Stromal cell of bone marrow (primary cell): Measurements from ENCODE around the gene KRTAP10-3.

Source experiments
- DNase-seq: peaks from one replicate; pipeline ENCODE4 v3.0.0-alpha.2; 2012; ENCODE audit warnings: low read depth

Gene KRTAP10-3

DNA sequence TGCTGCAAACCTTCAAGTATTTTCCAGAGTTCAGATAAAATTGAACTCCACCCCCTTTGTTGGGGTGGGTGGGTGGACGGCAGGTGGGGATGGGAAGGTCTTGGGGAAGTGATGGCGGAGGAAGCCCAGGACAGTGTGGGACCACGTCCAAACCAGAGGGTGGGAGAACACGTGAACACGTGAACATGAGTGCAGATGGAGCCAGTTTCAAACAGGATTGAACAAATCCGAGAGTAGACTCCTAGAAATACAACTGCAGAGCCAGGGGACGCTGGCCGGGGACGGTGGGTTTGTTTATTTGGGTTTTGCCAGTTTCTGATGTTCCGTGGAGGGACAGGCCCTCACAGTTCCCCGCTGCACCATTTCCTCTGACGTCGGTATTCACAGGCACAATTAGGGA, 10.2 kb downstream of the KRTAP10-3 start:
- DNase-seq = no peak

DNA sequence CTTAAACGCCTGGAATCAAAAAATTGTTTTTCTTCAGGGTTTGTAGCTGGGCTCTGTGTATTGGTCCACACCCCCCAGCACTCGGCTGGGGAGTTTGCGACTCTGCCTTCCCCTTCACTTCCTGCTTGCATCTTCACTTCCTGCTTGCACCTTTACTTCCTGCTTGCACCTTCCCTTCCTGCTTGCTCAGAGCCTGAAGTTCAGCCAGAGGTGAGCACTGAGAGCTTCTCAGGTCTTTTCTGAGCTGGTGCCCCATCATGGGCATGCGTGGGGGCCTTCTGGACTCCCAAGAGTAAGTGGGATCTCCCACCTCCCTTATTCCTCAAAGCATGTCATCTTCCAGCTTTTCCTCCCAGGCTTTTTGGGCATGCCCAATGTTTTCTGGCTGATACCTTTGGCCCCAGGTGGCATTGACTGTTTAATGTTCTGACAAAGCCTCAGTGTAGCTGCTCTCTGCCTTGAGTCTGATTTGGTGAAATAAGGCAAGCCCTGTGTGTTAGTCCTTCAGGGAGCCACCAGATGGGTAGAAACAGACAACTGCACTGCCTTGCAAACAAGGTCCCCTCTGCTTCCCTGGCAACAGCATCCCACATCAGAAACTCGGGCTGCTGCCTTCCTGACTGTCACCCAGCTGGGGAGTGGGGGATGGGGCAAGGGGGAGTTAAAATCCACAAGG, 10.8 kb downstream of the KRTAP10-3 start:
- DNase-seq = no peak

DNA sequence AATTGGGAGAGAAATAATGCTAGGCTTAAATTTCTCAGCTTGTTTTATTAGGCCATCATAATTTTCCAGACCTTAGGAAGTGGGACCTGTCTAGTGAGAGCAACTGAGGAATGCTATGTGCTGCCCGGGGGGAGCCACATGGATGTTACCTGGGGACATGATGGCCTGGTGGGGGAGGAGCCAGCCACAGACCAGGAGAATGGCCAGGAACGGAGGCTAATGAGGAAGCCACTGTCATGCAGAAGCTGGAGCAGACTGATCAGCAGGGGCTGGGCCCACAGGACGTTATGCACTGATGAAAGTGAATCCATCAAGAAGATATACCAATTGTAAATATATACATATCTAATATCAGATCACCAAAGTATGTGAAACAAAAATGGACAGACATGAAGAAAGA, 14.0 kb downstream of the KRTAP10-3 start:
- no peak for DNase-seq

DNA sequence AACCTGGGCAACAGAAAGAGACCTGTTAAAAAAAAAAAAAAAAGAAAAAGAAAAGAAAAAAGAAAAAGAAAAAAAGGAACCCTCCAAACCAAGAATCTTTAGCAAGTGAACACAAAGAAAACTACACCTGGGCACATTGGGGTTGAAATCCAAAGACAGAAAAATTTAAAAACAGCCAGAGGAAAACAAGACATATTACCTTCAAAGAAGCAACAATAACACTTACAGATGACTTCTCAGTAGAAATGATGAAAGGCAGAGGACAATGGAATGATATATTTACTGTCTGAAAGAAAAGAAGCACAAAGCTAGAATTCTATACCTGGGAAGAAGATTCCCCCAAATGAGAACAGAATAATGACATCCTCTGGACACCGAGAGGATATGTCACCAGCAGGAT, 15.9 kb downstream of the KRTAP10-3 start:
- no peak for DNase-seq

DNA sequence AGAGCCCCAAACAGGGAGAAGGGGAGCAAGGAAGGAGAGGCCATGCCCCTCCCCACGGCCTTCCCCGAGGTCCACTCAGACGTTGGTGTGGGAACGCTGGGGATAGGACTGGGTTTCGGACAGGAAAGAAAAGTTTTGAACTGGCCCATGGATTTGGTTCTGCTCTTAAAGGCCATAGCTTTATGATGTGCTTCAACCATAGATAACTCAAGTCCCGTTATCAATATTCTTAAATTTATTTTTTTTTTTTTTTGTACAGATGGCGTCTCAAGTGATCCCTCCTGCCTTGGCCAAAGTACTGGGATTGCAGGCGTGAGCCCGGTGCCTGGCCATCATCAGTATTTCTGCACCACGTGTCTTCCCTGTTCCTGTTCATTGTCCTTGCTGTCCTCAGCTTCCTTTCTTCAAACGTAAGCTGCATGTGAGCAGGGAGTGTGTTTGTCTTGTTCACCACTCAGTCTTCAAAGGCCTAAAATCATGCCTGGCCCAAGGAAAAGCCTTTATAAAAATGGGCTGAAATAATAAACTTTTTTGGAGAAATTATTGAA, 17.8 kb downstream of the KRTAP10-3 start:
- no peak for DNase-seq

DNA sequence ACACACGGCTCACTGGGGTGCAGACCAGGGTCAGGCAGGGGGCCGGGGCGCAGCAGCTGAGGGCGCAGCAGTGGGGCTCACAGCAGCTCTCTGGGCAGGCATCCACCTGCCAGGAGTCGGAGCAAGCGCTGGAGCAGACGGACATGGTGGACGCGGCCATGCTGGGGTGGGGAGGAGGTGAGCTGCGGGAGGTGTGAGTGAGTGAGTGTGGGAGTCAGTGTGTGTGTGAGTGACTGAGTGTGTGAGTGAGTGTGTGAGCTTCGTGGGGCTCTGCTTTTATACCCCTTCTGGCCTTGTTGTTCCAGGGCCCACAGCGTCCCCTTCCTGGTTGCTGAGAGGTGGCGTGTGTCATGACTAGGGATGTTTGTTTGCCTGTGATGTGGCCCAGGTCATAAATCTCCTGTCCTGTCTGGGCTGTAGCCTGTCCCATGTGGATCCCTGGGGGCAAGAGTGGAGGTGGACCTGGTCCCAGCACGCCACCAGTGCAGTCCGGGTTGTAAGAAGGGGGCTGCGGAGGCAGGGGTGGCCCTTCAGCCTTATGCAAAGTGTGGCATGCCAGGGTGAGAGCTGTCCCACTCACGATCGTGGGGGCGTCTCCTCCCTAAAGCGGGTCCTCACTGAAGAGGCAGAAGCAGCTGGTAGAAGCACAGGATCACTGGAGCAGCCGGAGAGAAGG, 18.5 kb downstream of the KRTAP10-3 start, which contains the start of gene KRTAP10-1:
Gene KRTAP10-1, minus strand, starts transcription at position 205 of the 676 bp plus-strand sequence. Its CDS starts 45 bp downstream, at position 160.
- no peak for DNase-seq

DNA sequence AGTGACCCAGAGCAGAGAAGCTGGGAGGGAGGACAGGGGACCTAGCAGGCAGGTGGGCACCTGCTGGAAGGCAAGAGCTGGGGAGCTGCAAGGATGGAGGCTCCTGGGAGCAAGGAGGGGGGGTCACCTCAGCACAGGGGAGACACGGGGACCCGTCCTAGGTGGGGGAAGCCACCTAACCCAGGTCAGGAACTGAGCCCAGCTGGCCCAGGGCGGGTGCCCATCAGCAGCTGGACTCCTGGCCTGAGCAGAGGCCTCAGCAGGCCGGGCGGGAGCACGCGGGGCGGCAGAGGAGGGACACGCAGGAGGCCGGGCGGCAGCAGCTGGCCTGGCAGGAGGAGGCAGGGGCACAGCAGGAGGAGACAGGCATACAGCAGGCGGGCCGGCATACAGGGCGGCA, 19.5 kb downstream of the KRTAP10-3 start:
- DNase-seq = no peak

DNA sequence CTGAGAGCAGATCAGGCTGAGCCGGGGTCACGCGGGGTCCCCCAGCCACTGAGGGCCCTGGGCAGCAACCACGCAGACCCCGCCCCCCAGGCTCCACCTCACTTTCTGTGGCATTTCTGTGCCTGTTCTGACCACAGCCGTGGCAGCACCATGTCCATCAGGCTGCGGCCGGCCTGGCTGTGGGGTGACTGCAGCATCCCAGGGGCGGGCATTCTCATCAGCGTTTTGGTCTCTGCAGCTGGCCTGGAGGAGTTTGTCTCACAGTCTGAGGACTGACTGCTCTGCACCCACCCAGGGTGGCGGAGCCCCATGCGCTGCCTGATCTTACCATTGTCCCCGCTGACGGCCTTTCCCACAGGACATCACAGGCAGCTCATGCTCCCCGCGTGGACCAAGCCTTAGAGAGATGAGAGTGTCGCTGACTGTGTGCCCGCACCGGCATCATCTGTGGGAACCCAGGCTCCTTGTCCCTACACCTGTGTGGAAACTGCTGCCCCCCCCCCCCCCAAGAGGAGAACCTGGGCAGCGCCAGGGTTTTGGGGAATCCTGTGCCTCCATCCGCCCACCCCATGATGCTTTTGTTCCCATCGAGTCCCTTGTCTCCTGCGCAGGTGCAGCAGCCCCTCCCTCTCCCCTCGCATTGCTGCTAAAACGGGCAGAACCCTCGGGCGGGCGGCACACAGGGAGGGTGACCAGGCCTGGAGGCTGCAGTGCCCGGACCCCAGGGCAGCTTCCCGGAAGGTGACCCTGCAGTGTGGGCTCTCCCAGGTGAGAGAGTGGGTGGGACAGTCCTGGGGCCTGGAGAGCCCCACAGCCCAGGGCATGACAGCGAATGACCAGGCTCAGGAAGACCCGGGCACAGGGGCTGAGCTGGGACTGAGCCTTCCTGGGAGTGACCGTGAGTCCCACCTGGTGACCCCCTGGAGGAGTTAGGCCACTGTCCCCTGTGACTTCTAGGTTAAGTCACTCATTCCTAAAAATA, 20.4 kb downstream of the KRTAP10-3 start:
- no peak for DNase-seq

DNA sequence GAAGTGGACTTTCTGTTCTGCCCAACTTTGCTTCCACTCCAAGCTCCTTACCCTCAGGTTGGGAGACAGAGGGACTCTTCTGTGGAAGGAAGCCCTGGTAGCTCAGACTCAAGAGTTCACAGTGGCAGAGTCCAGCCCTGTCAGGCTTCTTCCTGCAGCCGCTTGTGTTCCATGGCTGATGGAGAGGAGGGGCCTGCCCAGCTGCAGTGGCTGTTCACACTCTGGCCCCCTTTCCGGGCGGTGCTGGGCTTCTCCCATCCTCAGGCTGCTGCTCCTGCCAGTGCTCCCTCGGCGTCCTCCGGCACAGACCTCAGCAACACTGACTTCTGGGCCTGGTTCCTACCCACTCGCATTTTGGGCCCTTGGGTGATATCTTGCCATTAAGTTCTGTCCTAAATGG, 22.6 kb downstream of the KRTAP10-3 start:
- DNase-seq = no peak

DNA sequence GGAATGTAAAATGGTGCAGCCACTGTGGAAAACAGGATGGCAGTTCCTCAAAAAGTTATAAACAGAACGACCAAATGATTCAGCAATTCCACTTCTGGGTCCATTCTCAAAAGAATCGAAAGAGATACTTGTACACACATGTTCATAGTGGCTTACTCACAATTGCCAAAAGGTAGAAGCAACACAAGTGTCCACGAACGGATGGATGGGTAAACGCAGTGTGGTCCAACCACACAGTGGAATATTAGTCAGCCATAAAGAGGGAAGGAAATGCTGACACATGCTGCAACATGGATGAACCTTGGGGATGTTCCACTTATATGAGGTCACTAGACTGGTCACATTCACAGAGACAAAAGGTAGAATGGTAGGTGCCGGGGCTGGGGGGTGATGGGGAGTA, 23.9 kb downstream of the KRTAP10-3 start:
- no peak for DNase-seq

DNA sequence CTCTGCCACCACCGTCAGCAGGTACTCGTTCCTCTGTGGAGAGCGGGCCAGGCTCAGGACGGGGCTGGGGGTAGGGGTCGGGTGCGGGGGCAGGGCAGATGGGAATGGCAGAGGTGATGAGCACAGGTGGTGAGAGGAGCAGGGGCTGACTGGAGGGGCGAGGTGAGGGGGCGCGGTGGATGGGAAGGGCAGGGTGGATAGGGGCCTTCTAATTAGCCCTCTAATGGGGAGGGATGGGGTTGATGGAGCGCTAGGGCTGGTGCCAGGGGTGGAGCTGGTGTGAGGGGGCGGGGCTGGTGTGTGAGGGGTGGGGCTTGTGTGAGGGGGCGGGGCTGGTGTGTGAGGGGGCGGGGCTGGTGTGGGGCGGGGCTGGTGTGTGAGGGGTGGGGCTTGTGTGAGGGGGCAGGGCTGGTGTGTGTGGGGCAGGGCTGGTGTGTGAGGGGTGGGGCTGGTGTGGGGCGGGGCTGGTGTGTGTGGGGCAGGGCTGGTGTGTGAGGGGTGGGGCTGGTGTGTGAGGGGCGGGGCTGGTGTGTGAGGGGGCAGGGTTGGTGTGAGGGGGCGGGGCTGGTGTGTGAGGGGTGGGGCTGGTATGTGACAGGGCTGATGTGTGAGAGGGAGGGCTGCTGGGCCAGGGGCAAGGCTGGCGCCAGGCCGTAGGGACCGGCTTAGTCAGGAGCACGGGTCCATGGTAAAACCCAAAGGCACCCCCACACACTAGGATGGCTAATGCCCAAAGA, 24.5 kb downstream of the KRTAP10-3 start:
- DNase-seq = no peak

DNA sequence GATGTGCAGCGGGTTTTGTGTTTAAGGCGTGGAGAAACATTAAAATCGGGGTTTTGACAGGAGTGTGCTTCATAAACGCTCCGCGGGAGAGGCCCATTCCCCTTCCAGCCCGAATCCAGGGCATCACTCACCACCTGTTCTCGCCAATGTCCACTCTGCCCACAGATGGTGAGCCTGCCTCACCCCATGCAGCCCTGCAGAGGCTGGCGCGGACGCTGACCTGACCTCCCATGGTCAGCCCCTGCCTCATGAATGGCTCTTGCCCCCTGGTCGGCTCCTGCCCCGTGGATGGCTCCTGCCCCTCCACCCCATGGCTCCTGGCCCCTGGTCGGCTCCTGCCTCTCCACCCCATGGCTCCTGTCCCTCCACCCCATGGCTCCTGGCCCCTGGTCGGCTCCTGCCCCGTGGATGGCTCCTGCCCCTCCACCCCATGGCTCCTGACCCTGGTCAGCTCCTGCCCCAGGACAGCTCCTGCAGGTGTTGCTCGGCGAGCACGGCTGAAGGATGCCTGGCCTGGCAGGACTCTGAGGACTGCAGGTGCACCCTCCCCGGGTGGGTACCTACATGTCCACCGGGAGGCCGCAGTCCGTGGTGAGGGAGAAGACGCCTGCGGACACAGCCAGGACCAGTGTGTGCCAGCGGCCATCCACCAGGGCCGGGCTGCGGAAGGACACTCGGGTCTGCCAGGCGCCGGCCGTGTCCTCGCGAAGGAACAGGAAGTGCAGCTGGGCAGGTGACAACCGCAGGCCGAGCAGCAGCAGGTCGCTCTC, 25.3 kb downstream of the KRTAP10-3 start:
- no peak for DNase-seq

DNA sequence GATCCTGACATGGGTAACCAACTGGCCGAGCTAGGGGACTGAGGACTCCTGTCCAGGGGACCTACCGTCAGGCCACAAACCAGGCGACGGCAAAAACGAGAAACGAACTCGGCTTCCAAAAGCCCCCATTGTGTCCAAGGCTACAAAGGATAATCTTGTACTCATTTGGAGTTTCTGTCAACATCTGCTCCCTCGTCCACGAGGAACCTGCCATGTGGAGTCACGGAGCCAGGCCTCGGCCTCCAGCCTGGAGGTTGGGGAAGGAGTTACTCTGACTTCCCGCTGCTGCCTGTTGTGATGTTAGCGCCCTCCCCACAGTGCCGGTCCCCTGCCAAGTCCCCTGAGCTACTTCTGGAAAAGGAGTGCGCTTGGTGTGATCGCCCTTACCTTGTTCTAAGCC, 25.9 kb downstream of the KRTAP10-3 start:
- DNase-seq = no peak

DNA sequence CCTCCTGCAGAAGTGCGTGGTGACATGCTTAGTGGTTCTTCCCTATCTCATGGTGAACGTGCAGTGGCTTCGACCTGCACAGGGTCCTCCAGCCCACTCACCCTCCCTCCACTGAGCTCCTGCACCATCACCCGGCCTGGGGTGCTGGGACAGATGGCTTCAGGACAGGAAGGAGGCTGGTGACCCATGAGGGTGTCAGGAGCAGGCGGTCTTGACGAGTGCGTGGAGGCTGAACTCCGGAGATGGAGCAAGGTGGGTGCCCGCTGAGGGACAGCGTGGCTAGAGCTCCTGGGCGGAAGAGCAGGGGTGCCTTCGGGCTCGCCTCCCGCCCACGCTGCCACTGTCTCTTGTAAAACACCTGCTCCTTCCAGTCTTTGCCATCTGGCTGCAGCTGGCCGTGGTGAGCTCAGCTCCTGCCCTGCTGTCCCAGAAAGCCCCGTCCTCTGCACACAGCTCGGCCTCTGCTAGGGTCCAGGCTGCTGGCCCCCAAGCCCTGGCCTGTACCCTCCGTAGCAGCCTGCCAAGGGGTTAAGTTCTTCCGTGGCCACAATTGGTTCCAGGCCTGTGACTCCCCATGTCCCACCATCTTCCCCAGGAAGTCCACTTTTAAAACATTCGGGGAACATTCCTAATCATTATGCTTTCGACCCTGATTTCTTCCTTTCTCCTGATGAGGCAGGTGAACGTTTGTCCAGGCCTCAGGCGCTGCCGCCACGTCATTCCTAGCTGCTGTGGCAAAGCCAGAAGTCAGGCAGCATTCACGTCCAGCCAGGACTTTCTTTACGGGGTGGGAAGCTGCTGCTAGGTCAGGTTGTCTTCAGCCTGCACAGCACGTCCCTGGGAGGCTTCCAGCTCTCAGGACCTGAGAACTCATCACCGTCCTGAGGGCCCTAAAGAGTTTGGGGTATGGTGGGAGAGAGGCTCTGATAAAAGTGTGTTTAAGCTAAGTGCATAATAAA, 26.7 kb downstream of the KRTAP10-3 start:
- DNase-seq = no peak

DNA sequence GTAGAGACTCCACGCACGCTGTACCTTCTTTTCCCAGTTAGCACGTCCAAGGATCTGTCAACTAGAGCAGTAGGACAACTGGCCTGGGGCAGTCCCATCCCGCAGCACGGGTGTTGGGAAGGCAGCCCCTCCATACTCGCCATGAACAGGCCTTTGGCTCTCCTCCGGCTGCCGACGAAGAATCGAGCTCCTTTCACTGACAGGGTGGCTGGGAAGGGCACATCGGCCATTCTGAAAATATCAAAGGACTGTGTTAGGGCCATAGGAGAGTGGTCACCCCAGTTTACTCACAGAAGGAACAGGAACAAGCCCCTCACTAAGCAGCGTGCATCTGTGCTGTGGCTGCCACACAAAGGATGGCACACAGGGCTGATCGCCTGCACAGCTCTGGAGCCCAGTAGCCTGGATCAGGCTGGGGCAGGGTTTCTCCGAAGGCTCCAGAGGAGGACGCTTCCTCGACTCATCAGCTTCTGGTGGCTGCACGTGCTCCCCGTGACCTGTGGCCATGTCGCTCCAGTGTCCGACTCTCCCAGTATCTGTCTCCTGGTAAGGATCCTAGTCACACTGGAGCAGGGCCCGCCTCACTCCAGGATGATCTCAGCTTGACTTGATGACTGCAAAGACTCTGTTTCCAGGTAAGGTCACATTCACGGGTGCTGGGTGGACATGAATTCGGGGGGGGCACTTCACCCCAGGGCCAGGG, 27.5 kb downstream of the KRTAP10-3 start:
- no peak for DNase-seq

DNA sequence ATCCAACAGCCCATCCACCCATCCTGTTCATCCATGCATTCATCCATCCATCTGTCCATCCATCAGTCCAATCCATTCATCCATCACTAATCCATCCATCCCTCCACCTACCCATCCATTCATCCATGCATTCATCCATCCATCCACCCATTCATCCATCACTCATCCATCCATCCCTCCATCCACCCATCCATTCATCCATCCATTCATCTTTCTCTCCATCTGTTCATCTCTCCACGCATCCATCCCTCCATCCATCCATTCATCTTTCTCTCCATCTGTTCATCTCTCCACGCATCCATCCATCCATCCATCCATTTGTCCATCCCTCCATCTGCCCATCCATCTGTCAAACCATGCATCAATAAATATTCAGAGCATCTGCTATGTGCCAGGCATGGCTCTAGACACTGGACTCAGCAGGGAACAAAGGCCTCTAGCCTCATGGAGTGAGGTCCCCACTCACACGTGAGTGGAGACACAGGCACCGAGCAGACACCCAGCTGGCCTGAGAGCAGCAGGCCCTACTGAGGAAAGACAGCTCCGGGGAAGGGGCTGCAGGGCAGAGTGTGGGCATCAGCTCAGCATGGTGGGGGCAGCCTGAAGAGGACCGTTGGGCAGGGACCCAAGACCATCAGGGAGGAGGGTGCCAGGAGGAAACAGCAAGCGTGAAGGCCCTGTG, 28.2 kb downstream of the KRTAP10-3 start:
- no peak for DNase-seq

DNA sequence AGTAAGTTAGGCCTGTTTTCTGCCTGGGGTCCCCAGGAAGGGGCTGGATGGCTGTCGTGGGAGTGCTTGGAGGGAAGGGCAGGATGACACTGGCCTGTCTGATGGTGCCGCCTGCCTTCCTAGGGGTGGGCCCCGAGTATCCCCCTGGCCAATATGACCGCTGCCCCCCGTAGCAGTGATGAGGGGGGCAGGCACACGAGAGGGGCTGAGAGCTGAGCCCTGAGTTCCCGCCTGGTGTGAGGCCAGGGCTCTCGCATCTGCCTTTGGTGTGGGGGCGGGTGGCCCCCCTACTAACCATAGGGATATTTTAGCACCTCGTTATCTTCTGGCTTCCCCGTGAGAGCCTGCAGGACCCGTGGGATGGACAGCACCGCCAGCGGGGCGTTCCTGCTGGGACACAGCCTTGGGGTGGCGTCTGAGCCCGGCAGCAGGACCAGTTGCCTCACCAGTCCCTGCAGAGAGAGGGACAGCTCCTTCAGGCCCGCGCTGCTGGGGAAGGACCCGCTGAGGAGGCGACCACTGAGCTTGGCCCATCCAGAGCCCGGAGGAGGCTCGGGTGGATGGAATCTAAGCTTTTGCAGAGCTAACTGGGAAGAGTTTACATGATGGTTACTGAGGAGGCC, 29.0 kb downstream of the KRTAP10-3 start:
- no peak for DNase-seq

DNA sequence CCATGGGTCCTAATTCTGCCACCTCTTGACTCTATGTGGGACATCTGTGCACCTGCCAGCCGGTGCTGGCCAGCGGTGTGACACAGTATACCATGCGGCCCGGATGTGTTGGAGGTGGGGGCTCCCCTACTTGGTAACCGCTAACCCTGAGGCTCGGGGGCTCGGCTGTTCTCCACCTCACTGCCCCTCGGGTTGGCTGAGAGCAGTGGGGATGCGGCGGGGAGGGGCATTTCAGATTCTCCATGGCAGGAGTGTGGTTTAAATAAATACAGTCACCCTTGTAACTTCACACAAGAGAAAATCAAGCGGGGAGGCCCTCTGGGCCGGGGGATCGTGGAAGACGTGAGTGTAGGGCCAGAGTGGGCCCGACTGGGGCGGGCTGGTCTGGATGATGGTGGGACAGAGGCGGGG, 29.6 kb downstream of the KRTAP10-3 start:
- no peak for DNase-seq
